ENCODE data around the gene PIM1. TPM values are rescaled to one million over a fixed set of nuclear protein-coding genes. Genes with fewer than 3 reads are reported as not detected.

Gene PIM1
- total RNA-seq, 6 experiments from 2014 or later, result 3.6 to 6.3 (median 5.1) TPM

GRCh38 chr6:37201726-37202125 is 31.8 kb downstream of the PIM1 start:
- Mint-ChIP-seq H3K27me3 (ENCODE audit: insufficient read depth) (peaks cover 15% of the 10 kb centered on the region), H3K36me3 (ENCODE audit: low read depth) (no peaks in the 10 kb centered on the region), H3K9me3 (no peaks in the 10 kb centered on the region), H3K4me3 (no peak overlapping the region), H3K27ac (no peak overlapping the region), H3K4me1 (ENCODE audit: low read depth) (peaks cover 8% of the 10 kb centered on the region)
- no peak for DNase-seq
- TF ChIP-seq CTCF (IDR thresholded peaks at IDR 0.05), result no peak

- no peak for TF ChIP-seq CTCF (IDR thresholded peaks at IDR 0.05)
- Mint-ChIP-seq H3K4me1 (ENCODE audit: low read depth) (peaks cover 8% of the 10 kb centered on the region), H3K36me3 (ENCODE audit: low read depth) (no peaks in the 10 kb centered on the region), H3K27me3 (ENCODE audit: insufficient read depth) (peaks cover 15% of the 10 kb centered on the region), H3K9me3 (no peaks in the 10 kb centered on the region), H3K4me3 (no peak overlapping the region), H3K27ac (no peak overlapping the region)
- DNase-seq, result no peak
These were observed 33.0 kb downstream of the PIM1 start for GRCh38 chr6:37202788-37203491.

- H3K4me3 Mint-ChIP-seq, result no peak overlapping the region
- H3K4me1 Mint-ChIP-seq (ENCODE audit: low read depth), result peaks cover 8% of the 10 kb centered on the region
- H3K36me3 Mint-ChIP-seq (ENCODE audit: low read depth), result no peaks in the 10 kb centered on the region
- DNase-seq, result no peak
- H3K27ac Mint-ChIP-seq, result no peak overlapping the region
- H3K9me3 Mint-ChIP-seq, result no peaks in the 10 kb centered on the region
- TF ChIP-seq CTCF (IDR thresholded peaks at IDR 0.05), result no peak
- H3K27me3 Mint-ChIP-seq (ENCODE audit: insufficient read depth), result peaks cover 15% of the 10 kb centered on the region
These were observed 34.2 kb downstream of the PIM1 start for GRCh38 chr6:37204014-37204751.

- TF ChIP-seq CTCF (IDR thresholded peaks at IDR 0.05), result no peak
- Mint-ChIP-seq H3K27ac (no peak overlapping the region), H3K9me3 (no peaks in the 10 kb centered on the region), H3K36me3 (ENCODE audit: low read depth) (no peaks in the 10 kb centered on the region), H3K4me3 (no peak overlapping the region), H3K27me3 (ENCODE audit: insufficient read depth) (peaks cover 5% of the 10 kb centered on the region), H3K4me1 (ENCODE audit: low read depth) (peaks cover 11% of the 10 kb centered on the region)
- no peak for DNase-seq
These were observed 35.4 kb downstream of the PIM1 start for GRCh38 chr6:37205175-37205996.

GRCh38 chr6:37205997-37206340 is 36.0 kb downstream of the PIM1 start:
- no peak for TF ChIP-seq CTCF (IDR thresholded peaks at IDR 0.05)
- H3K9me3 Mint-ChIP-seq, result no peaks in the 10 kb centered on the region
- peaks cover 3% of the 10 kb centered on the region; the same call in 1 of the 2 replicates for H3K27me3 Mint-ChIP-seq (ENCODE audit: insufficient read depth)
- no peak overlapping the region for H3K27ac Mint-ChIP-seq
- H3K4me3 Mint-ChIP-seq, result no peak overlapping the region
- H3K4me1 Mint-ChIP-seq (ENCODE audit: low read depth), result peaks cover 13% of the 10 kb centered on the region
- DNase-seq, result no peak
- no peaks in the 10 kb centered on the region for H3K36me3 Mint-ChIP-seq (ENCODE audit: low read depth)
